ENCODE data around the gene PLA2G6.
A peak's percentile ranks its signal among the peaks of the same experiment; 100 is the strongest.

Gene PLA2G6

GRCh38 chr22:38213319-38213989 lies 31.8 kb upstream of the PLA2G6 start:
- DNase-seq = peak; percentile 93 to 95

- no peak for DNase-seq
These were observed 30.8 kb upstream of the PLA2G6 start for GRCh38 chr22:38212442-38212841.

DNA sequence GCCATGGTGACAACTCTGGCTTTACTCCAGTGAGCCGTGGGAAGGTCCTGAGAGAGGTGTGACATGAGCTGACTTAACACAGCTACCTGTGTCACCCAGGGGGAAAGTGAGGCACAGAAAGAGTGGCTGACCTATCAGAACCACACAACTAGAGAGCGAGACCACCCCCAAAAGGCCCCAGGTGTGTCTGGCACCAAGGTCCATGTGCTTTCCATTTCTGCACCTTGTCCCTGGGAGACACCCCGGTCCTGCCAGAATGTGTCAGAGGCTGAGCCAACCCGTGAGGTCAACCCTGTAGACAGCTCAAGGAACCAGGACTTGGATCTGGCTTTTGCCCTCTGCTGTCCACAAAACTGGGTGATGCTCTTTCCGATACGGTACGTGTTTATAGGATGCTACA lies 29.9 kb upstream of the PLA2G6 start:
- DNase-seq = no peak

GRCh38 chr22:38208551-38208968 lies 26.9 kb upstream of the PLA2G6 start:
- DNase-seq = peak; percentile 45 to 70

GRCh38 chr22:38207898-38208432 lies 26.3 kb upstream of the PLA2G6 start:
- no peak for DNase-seq

DNA sequence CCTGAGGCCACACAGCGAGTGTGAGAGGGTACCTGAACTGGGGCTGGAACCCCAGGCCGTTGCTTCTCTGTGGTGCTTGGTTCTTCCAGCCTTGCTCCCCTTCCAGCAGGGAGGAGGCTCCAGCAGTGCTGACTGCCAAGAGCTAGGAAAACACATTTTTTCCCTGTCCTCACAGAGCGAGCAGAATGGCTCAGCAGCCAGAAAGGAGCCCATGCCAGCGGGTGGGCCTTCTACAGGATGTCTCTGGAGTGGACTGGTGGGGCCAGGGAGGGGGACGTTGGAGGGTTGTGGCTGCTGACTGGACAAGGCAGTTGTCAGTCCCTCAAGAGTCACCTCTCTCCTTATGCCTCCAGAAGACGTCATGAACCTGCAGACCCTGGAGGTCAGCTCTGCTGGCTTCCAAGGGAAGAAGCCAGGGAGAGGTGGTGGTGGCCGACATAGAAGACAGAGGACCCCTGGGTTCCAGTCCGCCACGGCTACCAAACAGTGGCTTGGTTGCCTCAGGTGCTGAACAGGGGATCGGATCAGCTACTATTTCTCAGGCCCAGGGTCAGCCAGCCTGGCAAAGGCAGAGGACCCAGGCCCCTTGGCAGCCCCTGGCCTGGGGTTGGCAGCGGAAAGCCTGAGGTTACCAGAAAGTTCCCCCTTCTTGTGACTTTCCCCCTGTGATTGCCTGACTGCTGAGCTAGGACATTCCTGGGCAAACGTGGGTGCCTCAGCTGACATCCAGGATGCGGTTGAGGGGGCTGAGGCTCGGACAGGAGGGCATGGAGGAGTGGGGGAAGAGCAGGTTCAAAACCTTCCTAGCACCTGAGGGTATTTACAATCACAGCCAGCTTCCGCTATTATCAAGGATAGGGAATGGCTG lies 23.9 kb upstream of the PLA2G6 start:
- peak in 1 of 2 donors; percentile 36 for DNase-seq

- DNase-seq = peak in 1 of 2 donors; percentile 42
These were observed 23.2 kb upstream of the PLA2G6 start for GRCh38 chr22:38204784-38205183.

- peak; percentile 24 to 63 for DNase-seq
These were observed 22.4 kb upstream of the PLA2G6 start for GRCh38 chr22:38203855-38204514.

DNA sequence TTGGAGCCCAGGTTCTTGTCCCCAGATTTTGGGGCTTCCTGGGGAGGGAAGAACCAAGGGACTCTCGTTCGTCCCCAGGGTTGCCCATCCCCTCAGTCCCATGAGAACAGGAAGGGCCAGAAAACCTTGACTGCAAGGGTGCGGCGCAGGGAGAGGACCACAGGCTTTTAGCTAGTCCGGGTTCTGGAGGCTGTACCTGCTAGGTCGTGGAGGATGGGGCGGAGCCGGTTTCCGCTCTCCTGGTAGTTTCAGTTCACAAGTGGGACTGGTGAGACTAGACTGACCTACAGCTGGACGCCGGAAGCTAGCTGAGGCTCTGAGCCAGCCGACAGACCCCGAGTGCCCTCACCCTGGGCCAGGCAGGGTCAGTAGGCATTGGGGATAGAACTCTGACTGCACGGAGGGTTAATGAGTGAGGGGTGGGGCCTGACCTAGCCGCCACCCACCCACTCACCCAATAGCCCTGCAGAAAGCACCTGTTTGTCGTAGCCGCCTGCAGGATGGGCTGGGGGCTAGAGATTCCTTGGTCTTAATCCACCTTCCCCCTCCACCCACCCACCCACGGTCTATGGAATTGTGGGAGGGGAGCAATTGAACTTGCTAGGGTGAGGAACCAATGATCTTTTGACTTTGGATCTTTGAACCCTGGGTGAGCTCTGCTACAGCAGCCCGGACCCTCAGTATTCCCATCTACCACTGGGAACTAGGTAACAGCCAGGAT lies 21.6 kb upstream of the PLA2G6 start:
- peak in 1 of 2 donors; percentile 40 for DNase-seq

- DNase-seq = peak; percentile 55 to 87
These were observed 20.9 kb upstream of the PLA2G6 start for GRCh38 chr22:38202437-38203089.

DNA sequence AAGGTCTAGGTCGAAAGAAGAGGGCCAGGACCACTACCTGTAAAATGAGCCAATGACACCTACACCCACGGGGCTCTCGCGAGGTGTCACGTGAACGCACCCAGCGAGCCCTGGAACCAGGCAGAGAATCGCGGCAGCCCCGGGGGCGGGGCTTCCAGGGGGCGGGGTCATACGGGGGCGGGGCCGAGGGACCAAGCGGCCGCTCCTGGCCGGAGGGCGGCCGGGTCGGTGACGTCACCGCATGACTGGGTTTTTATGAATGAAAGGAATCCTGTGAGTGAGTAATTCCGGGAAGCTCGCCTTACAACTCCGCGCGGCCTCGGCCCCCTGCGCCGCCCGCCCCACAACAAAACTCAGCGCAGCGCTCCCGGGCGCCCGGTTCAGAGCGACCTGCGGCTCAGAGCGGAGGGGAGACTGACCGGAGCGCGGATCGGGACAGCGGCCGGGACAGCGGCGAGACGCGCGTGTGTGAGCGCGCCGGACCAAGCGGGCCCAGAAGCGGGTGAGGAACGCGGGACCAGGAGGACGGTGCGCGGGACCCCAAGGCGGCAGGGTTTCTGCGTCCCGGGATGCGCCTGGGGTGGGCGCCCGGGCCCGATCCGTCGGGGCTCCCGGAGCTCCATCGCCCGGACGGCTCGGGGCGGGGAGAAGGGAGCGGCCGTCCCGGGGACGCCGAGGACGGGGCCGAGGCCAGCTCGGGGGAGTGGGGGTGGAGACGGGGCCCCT lies 20.2 kb upstream of the PLA2G6 start, which contains the start of gene MAFF:
Gene MAFF (plus strand): TSS at position 284 of the 726 bp plus-strand sequence. CDS start 11,860 bp downstream, outside the sequence.
- peak; percentile 97 to 98 for DNase-seq

DNA sequence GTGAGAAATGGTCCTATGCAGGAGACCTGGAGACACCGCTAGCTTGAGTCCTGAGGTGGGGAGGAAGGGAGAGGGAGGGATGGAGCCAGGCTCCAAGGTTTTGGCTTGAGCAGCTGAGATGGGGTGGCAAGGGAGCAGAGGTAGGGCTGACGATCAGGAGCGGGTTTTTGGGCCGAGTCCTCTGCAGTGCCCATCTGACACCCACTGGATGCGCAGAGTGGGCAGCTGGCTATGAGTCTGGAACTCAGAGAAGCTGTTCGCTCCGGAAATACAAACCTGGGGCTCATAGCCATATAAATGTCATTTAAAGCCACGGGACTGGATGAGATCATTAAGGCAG lies 19.7 kb upstream of the PLA2G6 start:
- no peak for DNase-seq

GRCh38 chr22:38199826-38200559 lies 18.4 kb upstream of the PLA2G6 start:
- no peak for DNase-seq

DNA sequence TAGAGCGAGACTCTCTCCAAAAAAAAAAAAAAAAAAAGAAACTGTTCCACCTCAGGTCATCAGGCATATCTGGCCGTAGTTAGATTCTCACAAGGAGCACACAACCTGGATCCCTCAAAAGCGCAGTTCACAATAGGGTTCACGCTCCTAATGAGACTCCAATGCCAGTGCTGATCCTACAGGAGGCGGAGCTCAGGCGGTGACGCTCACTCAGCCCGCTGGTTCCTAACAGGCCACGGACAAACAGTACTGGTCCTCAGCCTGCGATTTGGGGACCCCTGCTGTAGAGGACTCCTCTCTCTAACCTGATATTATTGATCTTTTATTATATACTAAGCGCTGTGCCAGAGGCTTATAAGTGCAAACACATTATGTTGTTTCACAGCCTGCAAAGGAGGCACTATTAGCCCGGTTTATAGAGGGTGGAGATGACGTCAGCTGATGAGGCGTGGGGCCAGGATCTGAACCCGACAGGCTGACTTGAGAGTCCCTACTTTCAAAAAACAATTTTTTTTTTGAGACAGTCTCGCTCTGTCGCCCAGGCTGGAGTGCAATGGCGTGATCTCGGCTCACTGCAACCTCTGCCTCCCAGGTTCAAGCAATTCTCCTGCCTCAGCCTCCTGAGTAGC lies 15.3 kb upstream of the PLA2G6 start:
- DNase-seq = no peak

- peak; percentile 73 to 89 for DNase-seq
These were observed 11.9 kb upstream of the PLA2G6 start for GRCh38 chr22:38193580-38193979.

DNA sequence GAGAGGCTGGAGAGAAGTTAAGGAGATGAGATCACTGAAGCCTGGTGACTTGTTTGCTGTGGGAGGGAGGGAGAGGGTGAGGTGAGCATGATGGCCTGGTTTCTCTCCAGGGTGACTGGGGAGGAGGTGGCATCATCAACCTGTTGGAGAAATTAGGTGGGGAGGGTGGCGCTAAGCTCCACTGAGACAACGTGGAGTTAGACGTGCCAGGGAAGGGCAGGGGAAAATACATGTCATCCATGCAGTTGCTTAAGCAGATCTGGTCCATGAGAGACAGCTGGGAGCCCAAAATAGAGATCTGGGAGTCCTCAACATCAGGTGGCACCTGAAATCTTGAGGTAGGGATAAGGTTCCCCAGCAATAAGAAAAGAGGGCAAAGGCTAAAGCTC lies 10.8 kb upstream of the PLA2G6 start:
- no peak for DNase-seq

DNA sequence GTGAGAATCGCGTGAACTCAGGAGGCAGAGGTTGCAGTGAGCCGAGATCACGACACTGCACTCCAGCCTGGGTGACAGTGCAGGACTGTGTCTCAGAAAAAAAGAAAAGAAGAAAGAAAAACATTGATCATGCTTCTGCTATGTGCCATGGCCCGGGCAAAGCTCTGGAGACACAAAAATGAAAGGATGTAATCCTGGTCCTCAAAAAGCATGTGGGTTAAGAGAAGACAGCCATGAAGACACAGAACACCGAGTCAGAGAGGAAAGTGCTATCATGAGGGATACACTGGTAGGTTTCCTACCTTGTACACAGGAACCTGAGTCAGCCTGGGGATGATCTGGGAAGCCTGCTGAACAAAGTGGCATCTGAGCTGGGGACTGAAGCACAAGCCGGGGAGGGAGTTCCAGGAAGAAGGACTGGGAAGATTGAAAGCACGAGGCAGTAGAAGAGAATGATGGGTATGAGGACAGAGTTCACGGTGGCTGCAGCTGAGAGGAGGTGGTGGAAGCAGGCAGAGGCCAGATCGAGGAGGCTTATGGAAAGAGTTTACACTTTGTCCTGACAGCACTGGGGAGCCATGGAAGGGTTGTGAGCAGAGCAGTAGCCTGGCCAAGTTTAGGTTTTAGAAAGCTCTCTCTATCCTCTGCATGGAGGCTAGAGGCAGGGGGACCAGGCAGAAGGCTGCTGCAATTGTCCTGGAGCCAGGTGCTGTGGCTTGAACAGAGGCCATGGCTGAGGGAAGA lies 10.3 kb upstream of the PLA2G6 start:
- DNase-seq = no peak

- DNase-seq = no peak
These were observed 9.4 kb upstream of the PLA2G6 start for GRCh38 chr22:38191055-38191454.

- DNase-seq = no peak
These were observed 9.0 kb upstream of the PLA2G6 start for GRCh38 chr22:38190581-38190980.

Measured in inflammatory macrophage (primary cell).